HG03097 (cell line): ENCODE results near the gene CFAP54.
"Not testable (repeated sequence)": the region's sequence is repeated elsewhere in the genome, so short reads cannot be mapped to it uniquely, and the experiment has no call there.

ENCODE experiments used
- ATAC-seq: cut with Tn5 transposase; IDR thresholded peaks from one replicate; pipeline ENCODE4 v1.9.1; 2021; ENCODE audit not compliant: unreplicated experiment, low FRiP score

CFAP54 gene, protein sequence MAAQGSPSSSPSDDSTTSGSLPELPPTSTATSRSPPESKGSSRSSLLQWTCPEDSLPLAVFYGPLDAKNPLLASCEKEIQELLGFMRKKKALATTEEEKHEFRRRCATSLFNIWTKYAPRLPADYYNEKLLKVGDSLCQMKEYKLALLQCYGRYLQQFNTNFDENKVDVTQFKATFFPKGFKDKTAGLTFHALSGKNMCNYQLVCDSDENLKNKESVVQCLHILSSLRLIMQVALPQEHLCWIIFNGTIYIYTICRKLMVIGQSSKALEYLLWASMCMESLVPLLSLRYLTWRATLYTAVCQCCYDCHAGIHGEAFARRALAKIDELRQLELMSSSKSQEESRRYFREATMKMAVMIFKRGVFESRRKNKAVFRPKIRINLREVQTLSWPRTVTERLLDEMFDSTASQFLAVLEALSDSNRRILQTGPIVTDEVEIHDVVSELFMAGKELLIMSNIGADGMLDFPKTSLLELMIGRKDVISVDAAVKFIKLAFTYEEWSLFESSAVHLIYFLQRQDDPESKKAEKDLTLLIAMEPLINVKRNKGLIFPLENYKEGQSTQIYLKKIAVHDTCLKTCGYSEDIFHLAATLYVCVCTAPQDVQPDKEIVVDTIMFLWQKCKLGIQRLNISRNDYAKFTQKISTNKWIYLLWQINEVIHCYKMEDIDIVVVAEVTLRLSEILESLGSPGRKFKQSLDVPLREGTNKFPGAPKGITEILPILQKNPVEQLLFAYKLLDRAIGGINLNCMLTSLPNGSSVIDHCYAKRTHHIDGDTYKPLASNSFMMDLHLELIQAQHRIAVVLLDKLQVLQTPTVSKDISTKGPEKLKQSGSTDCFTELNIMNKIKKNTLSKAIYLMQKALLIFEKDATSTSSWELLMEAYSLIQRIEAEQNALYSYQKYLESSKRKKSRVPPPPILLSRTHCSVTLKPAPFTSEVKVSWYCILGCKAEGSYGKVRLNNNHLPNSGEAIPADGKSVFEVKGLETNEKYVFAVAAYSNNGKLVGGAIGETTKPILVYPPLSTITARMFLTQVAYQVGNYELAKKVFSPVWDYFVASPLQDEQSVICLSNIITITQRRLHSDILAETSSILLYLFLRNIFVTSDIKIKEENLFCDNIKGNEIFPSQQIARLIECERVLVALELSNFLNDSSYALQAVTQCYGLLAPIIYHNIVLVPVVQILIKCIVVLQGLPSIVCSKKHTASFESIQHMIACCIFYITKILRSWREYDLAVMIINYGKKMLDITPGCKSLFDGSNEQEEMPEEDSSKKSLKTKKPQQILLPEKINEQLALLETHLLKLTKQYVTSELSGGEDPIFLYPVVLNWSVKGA (N-terminal part only)

DNA sequence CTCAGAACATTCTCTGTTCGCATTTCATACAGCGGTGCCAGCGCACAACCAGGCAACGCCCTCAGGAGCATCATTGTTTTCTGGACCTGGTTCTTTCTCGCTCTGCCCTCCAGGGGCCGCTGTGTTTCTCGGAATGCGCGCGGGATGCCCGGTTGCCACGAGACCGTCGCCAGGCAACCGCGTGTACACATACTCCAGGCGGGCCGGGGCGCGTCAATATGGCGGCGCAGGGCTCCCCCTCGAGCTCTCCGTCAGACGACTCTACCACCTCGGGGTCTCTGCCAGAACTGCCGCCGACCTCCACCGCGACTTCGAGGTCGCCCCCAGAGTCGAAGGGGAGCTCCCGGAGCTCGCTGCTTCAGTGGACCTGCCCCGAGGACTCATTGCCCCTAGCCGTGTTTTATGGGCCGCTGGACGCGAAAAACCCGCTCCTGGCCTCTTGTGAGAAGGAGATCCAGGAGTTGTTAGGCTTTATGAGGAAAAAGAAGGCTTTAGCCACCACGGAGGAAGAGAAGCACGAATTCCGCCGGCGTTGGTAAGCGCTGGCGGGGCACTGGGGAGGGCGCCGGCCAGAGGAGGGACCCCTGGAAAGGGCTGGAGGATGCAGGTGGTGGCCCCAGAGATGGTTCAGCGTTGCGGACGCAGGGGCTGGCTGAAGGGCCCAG lies at the start of gene CFAP54:
TSS of gene CFAP54 (plus strand) at position 186 of the 665 bp plus-strand sequence. CDS start at position 219, 33 bp downstream.
- peak; percentile 96 for ATAC-seq

DNA sequence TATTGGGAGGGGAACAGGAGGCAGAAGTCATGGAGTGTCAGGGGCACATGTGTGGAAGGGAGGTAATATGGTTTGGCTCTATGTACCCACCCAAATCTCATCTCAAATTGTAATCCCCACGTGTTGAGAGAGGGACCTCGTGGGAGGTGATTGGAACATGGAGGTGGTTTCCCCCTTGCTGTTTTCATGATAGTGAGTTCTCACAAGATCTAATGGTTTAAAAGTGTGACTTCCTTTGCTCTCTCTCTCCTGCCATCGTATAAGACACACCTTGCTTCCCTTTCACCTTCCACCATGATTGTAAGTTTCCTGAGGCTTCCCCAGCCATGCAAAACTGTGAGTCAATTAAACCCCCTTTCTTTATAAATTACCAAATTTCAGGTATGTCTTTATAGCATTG lies 47.6 kb upstream of the CFAP54 start:
- ATAC-seq: no peak

DNA sequence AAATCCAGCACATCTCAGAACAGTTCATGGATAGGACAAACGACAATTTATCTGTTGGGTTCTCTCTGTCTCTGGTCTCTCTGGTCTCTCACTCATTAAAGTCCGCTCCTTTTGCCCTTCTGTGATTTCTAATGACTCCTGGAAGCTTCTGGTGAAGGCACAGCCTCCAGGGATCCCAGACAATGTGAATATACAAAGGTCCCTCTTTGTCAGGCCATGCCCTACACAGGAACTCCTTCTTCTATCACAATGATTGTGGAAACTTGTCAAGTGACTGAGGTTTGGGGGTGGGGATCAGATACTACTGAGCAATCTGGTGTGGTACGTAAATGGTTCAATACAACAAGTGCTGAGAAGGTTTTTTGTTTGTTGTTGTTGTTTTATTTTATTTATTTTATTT lies 46.5 kb upstream of the CFAP54 start:
- ATAC-seq: no peak

DNA sequence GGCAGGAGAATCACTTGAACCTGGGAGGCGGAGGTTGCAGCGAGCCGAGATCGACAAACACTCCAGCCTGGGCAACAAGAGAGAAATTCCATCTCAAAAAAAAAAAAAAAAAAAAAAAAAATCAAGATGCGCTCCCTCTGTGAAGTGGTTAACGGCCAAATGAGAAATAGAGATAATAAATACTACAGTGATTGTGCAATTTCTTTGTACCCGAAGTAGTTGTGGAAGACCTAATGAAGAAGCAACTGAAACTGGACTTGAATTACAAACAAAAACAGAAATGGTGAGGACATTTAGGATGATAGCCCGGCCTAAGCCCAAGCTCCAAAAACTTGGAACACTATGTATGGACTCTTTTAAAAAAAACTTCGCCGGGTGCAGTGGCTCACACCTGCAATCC lies 45.0 kb upstream of the CFAP54 start:
- ATAC-seq: no peak

DNA sequence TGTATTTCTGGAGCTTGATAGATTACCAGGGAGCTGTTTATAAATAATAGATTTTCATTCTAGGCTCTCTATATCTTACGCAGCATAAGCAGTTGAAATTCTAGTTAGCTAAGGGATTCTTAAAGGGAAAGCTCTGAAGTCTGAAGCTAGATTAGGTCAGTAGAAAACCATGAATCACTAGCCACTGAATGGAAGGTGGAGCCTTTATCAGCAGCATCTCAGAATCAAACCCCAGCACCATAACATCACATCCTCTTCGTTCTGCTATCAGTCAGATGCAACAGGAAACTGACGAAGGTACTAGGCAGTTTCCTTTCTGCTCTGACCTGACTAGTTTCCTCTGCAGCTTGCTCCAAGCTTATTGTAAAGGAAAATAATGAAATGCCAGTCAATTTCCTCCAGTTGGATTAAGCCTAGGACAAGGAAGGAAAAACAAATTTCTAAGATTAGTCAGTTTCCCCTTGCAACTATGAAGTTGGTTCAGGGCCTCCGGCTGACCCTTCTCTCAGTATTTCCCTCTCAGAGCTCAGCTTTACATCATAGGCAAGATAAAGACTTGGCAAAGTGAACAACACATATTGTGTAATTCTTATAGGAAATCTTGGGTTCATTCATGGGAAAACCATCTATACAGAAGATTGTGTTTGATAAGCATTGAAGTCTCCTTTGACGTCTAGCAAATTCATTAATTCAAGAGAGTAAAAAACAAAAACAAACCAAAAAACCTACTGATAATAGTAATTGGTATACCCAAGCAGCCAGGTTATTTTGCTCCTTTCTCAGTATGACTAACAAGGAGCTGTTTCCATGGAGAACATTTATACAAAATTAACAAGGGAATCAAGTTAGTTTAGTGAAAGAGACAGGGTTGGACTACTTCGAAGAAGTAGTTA lies 43.4 kb upstream of the CFAP54 start:
- ATAC-seq: peak; percentile 98

DNA sequence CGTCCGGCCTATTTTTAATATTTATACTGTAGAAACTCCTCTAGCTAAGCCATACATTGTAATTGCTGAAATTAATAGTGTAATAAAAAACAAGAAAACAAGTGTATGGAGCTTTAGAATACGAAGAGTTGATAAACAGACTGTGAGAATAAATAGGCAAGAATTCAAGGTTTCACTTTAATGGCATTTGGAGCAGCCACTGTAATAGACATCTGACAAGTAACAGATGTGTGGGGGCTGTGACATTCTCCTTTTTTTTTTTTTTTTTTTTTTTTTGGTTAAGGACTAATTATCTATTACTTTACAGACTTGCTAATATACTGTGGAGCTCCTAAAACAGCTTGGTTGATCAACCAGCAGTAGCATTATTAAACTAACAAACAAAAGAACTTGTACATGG lies 42.1 kb upstream of the CFAP54 start:
- ATAC-seq: no peak

DNA sequence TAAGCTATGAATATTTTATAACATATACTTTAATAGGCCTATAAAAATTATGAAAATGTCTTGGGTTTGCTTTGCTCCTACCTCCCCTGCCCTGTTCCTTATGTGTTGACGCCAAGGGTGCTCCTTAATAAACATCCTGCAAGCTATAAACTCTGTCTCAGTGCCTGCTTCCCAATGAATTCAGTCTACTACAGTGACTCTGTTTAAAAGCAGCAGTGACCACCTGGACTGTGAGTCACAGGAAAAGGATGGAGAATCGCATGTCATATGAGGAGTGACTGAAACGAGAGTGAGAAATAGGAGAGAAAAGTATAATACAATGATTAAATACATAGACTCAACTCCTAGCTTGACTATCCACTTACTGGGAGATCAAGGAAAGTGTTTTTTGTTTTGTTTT lies 41.1 kb upstream of the CFAP54 start:
- no peak for ATAC-seq

DNA sequence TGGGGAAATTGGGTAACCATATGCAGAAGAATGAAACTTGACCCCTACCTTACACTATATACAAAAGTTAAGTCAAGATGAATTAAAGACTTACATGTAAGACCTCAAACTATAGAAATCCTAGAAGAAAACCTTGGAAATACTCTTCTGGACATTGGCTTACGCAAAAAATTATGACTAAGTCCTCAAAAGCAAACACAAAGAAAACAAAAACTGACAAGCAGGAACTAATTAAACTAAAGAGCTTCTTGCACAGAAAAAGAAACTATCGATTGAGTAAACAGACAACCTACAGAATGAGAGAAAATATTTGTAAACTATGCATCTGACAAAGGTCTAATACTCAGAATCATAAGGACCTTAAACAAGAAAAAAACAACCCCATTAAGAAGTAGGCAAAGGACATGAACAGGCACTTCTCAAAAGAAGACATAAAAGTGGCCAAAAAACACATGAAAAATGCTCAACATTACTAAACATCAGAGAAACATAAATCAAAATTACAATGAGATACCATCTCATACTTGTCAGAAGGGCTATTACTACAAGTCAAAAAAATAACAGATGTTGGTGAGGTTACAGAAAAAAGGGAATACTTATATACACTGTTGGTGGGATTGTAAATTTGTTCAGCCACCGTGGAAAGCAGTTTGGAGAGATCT lies 37.0 kb upstream of the CFAP54 start:
- no peak for ATAC-seq

DNA sequence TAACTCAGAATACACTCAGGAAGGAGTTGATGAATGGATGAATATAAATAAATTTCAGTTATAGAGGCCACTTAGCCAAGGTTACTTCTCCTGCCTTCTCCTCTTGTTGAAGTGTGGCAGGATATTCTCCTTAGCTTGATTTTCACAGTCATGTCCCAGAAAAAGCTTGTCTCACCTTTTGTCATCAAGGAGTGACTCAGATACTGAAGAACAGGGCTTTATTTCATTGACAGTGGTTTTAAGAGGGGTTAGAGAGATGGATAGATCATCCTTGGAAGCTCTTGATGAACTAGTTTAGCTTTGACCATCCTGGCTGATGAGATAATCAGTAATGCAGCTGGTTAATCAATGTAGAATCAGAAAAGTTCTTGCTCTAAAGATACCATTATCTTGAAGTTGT lies 35.0 kb upstream of the CFAP54 start:
- no peak for ATAC-seq

DNA sequence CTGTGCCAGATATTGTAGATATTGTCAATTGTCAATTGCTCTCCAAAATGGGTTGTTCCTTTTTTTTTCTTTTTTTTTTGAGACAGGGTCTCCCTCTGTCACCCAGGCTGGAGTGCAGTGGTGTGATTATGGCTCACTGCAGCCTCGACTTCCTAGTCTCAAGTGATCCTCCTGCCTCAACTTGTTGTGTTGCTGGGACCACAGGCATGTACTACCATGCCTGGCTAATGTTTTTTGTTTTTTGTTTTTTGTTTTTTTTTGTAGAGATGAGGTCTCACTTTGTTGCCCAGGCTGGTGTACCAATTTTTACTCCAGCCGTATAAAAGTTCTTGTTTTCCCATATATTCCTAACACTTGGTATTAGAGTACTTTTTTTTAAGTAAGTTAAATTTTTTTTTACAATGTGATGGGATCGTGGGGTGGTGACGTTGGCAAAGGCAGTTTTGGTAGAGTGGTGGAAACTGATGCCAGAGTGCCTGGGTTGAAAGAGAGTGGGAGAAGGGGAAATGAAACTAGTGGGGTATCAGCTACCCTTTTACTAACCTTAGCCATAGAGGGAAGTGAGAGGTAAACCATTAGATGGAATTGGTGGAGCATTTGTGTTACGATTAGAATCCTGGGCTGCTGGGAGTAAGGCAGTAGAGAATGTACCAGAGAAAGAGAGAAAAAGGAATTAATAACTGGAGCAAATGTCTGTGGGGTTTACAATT lies 33.0 kb upstream of the CFAP54 start:
- ATAC-seq: peak; percentile 65

DNA sequence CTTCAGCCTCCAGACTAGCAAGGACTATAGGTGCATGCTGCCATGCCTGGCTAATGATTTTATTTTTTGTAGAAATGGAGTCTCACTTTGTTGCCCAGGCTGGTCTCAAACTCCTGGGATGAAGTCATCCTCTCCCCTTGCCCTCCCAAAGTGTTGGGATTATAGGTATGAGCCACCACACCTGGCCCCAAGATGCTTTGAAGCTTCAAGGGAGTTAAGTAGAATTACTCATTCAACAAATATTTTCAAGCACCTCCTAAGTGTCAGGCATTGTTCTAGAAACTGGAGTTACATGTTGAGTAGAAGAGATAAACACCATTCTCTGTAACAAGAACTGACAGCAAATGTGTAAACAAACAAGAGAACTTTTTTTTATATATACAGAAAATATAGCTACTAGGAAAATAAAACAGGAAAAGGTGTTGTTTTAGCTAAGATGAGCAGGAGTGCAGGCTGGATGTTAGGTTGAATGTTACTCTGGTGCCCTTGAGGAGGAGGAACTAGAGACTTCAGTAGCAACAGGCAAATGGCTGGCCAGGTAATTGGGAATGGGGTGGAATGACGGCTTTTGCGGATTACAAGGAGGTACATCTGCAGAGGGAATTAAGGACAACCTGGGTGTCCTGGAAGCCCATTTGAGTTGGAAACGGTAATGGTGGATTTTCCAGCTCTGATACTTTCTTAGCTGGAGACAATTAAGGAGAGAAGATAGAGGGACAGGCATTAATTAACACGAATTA lies 32.0 kb upstream of the CFAP54 start:
- ATAC-seq: peak; percentile 9

DNA sequence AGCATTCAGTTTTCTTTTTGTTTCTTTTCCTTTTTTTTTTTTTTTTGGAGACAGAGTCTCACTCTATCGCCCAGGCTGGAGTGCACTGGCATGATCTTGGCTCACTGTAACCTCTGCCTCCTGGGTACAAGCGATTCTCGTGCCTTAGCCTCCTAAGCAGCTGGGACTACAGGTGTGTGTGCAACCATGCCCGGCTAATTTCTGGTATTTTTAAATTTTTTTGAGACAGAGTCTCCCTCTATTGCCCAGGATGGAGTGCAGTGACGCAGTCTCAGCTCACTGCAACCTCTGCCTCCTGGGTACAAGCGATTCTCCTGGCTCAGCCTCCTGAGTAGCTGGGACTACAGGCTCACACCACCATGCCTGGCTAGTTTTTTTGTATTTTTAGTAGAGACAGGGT lies 30.1 kb upstream of the CFAP54 start:
- not testable (repeated sequence) for ATAC-seq

DNA sequence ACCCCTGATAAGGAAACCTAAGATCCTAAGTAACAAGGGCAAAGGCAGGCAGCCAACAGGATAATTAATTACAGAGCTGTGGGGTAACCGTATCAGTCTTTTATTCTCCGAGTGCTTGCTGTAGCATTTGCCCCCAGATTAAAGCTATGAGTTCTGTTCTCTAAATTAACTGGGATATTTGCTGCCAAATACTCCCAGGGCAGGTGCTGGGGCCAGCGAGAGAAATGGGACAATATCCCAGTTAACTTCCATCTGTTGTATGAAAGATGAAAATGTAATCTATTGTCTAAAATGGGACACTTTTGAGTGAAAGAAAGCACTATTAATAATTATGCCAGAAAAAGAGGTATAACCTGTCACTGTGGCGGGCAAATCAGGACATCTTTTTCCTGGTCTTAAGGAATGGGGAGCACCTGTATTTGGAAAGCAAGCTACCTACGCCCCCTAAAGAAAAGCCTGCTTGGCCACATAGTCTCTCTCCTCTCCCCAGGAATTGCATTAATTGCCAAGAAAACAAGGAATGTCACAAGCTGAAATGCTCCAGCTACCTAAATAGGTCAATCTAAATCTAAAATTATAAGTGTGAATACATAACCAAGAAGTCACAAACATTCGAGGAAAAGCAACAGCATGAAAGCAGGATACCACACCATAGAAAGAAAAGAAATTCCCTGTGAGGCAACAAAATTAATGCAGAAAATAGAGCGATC lies 26.7 kb upstream of the CFAP54 start:
- no peak for ATAC-seq

DNA sequence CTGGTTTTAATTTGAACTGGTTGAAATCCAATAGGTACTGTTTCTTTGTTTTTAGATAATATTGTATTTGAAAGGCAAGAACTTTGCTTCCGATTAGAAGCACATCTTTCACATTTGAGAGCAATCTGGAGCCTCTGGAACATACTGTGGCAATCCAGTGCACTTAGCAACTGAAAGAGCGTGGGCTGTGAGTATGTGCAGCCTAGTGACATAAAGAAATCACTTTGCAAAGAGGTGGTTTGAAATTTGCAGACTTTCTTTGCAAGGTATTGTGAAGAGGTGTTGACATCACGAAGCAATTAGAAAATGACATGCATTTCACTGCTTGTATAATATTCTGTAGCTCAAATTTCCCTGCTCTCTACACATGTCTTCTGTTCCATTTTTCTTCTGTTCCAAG lies 23.5 kb upstream of the CFAP54 start:
- no peak for ATAC-seq

DNA sequence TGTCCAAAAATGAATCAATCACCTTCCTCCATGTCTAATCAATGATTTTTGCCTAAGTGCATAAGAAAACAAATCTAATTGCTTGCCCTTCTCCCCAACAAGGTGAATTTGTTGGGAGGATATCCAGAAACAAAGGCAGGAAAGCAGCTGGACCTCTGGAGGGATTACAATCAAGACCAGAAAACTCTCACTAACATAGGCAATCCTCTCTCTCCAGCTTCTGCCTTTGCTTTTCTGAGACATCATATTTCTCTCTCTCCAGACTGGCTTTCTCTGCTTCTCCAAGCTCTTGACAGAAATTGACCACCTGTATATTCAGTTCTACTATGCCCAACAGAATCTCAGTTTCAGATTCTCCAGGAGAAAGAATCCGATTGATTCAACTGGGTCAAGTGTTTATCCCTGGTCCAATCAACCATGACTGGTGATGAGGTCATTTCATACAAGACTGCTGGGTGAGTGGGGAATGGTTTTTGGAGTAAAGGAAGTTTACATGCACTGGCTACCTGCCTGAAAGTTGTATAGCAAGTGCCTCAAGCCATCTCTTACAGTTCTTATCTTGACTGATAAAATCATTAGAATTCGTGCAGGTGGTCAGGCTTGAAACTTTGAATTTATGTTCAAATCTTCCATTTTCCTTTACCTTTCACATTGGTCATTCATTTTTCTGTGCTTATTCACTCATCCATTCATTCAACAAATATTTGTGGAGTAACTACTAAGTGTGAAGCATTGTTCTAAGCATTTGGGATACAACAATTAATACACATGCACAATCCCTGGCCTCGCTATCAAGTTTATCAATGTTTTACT lies 22.2 kb upstream of the CFAP54 start:
- ATAC-seq: no peak
